ENCODE data around the gene SLC25A19.

Gene SLC25A19

GRCh38 chr17:75289115-75289831 is at the start of gene SLC25A19:
SLC25A19 (minus strand) TSS chr17:75289433; CDS start chr17:75286764, 2,669 bp downstream.
- DNase-seq = peak; percentile 95 to 99

- no peak for DNase-seq
These were observed 49.1 kb upstream of the SLC25A19 start for GRCh38 chr17:75338335-75338734.

- no peak for DNase-seq
These were observed 46.1 kb upstream of the SLC25A19 start for GRCh38 chr17:75335315-75335714.

GRCh38 chr17:75334723-75335122 is 45.5 kb upstream of the SLC25A19 start:
- DNase-seq = no peak

GRCh38 chr17:75331671-75332070 is 42.4 kb upstream of the SLC25A19 start:
- DNase-seq = no peak

- DNase-seq = no peak
These were observed 38.5 kb upstream of the SLC25A19 start for GRCh38 chr17:75327757-75328156.

GRCh38 chr17:75326226-75326848 is 37.1 kb upstream of the SLC25A19 start:
- no peak for DNase-seq

GRCh38 chr17:75325827-75326225 is 36.6 kb upstream of the SLC25A19 start:
- no peak for DNase-seq

- no peak for DNase-seq
These were observed 36.1 kb upstream of the SLC25A19 start for GRCh38 chr17:75325348-75325747.

- DNase-seq = no peak
These were observed 32.3 kb upstream of the SLC25A19 start for GRCh38 chr17:75321506-75321905.

- DNase-seq = no peak
These were observed 30.9 kb upstream of the SLC25A19 start for GRCh38 chr17:75319904-75320691.

GRCh38 chr17:75318615-75319222 is 29.5 kb upstream of the SLC25A19 start:
- no peak for DNase-seq

GRCh38 chr17:75318211-75318610 is 29.0 kb upstream of the SLC25A19 start:
- no peak for DNase-seq

GRCh38 chr17:75317671-75318070 is 28.4 kb upstream of the SLC25A19 start:
- DNase-seq = no peak

- DNase-seq = no peak
These were observed 27.0 kb upstream of the SLC25A19 start for GRCh38 chr17:75316253-75316652.

GRCh38 chr17:75315541-75316243 is 26.5 kb upstream of the SLC25A19 start:
- DNase-seq = no peak

GRCh38 chr17:75313941-75314551 is 24.8 kb upstream of the SLC25A19 start:
- DNase-seq = no peak

- DNase-seq = peak in 1 of 2 experiments; percentile 51
These were observed 19.7 kb upstream of the SLC25A19 start for GRCh38 chr17:75308732-75309629.

- no peak for DNase-seq
These were observed 18.9 kb upstream of the SLC25A19 start for GRCh38 chr17:75307957-75308731.

- DNase-seq = no peak
These were observed 12.4 kb upstream of the SLC25A19 start for GRCh38 chr17:75301502-75302206.

Measured in NCI-H526 (cell line).